ENCODE measurements around the gene BCL11B.

- TF ChIP-seq, protein P1, sequence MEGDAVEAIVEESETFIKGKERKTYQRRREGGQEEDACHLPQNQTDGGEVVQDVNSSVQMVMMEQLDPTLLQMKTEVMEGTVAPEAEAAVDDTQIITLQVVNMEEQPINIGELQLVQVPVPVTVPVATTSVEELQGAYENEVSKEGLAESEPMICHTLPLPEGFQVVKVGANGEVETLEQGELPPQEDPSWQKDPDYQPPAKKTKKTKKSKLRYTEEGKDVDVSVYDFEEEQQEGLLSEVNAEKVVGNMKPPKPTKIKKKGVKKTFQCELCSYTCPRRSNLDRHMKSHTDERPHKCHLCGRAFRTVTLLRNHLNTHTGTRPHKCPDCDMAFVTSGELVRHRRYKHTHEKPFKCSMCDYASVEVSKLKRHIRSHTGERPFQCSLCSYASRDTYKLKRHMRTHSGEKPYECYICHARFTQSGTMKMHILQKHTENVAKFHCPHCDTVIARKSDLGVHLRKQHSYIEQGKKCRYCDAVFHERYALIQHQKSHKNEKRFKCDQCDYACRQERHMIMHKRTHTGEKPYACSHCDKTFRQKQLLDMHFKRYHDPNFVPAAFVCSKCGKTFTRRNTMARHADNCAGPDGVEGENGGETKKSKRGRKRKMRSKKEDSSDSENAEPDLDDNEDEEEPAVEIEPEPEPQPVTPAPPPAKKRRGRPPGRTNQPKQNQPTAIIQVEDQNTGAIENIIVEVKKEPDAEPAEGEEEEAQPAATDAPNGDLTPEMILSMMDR (IDR thresholded peaks at IDR 0.05) = no peak
- TF ChIP-seq POLR2A (IDR thresholded peaks at IDR 0.05) = no peak
- no peak for TF ChIP-seq POLR2AphosphoS5 (IDR thresholded peaks at IDR 0.05)
- TF ChIP-seq EP300 (IDR thresholded peaks at IDR 0.05) = no peak
Observed at GRCh38 chr14:99231161-99231849, 40.7 kb downstream of the BCL11B start.

Data from upper lobe of left lung (tissue), 4 donors.